H1 (cell line): ENCODE measurements around the gene UBALD1. TPM values are rescaled to one million over a fixed set of nuclear protein-coding genes. Genes with fewer than 3 reads are reported as not detected.

Experiments
- CTCF ChIA-PET: fragments of 300-600 bp; sonication (Branson Sonifier 250); formaldehyde crosslinking; loops from one replicate; lab custom pipeline; 2021; ENCODE audit not compliant: partially characterized antibody; lab: Charles Lee
- POLR2A ChIA-PET: fragments of 300-600 bp; sonication (Branson Sonifier 250); formaldehyde crosslinking; loops from one replicate; lab custom pipeline; 2021; ENCODE audit warnings: inconsistent platforms; ENCODE audit not compliant: partially characterized antibody; lab: Charles Lee
- DNase-seq, 2 experiments: peaks; one replicate each; pipeline versions ENCODE4 v3.0.0 to v3.0.0-alpha.2; 2010 to 2022; ENCODE audit warnings: low spot score in 2 of 2, low read depth in 1 of 2, mixed read lengths in 1 of 2
- FAIRE-seq: peaks from 2 replicates; lab custom pipeline; 2011; peaks lifted over from hg19 to GRCh38; lab: Jason Lieb, UNC
- H2AFZ ChIP-seq: 2 replicates; pipeline ENCODE4 v1.8.1; 2012; ENCODE audit warnings: low read length, inconsistent platforms
- H2AK5ac ChIP-seq: 2 replicates; pipeline ENCODE4 v1.6.1; 2013; ENCODE audit warnings: low read depth, low read length
- H2BK120ac ChIP-seq: replicated peaks from 2 replicates; pipeline ENCODE3; 2013; ENCODE audit warnings: low read depth, low read length, inconsistent platforms
- H2BK12ac ChIP-seq: 2 replicates; pipeline ENCODE4 v1.6.1; 2013; ENCODE audit warnings: low read depth, low read length
- H2BK15ac ChIP-seq: 2 replicates; pipeline ENCODE4 v1.6.1; 2013; ENCODE audit warnings: low read length
- H2BK20ac ChIP-seq: 2 replicates; pipeline ENCODE4 v1.6.1; 2013; ENCODE audit warnings: low read length
- H2BK5ac ChIP-seq: 2 replicates; pipeline ENCODE4 v1.6.1; 2013; ENCODE audit warnings: low read depth, low read length
- H3K14ac ChIP-seq: 2 replicates; pipeline ENCODE4 v1.6.1; 2013; ENCODE audit warnings: inconsistent platforms; ENCODE audit not compliant: insufficient read length
- H3K18ac ChIP-seq: 2 replicates; pipeline ENCODE4 v1.6.1; 2013; ENCODE audit warnings: low read length; ENCODE audit errors: extremely low read depth
- H3K23ac ChIP-seq: 2 replicates; pipeline ENCODE4 v1.6.1; 2013; ENCODE audit warnings: inconsistent platforms; ENCODE audit not compliant: insufficient read length
- H3K23me2 ChIP-seq: 2 replicates; pipeline ENCODE4 v1.6.1; 2013; ENCODE audit warnings: low read depth, low read length
- H3K27ac ChIP-seq: 2 replicates; pipeline ENCODE4 v1.6.1; 2011; ENCODE audit warnings: low read depth, low read length, inconsistent platforms
- H3K27me3 ChIP-seq, 4 experiments: replicated peaks in 1 of 4; 1 replicate in 1 of 4; 2 replicates in 3 of 4; pipeline versions ENCODE4 v1.6.1 to v1.8.1; 2011 to 2013; ENCODE audit warnings: low read length in 3 of 4, mild to moderate bottlenecking in 3 of 4, inconsistent platforms in 2 of 4, mixed read lengths in 2 of 4, moderate library complexity in 1 of 4; ENCODE audit not compliant: control insufficient read depth in 3 of 4, insufficient read depth in 3 of 4; ENCODE audit errors: extremely low read depth in 1 of 4
- H3K36me3 ChIP-seq, 4 experiments: 2 replicates each; pipeline versions ENCODE4 v1.6.1 to v1.8.1; 2011 to 2013; ENCODE audit warnings: mild to moderate bottlenecking in 4 of 4, low read length in 3 of 4, moderate library complexity in 2 of 4, control low read depth in 1 of 4, inconsistent platforms in 1 of 4; ENCODE audit not compliant: insufficient read depth in 4 of 4, control insufficient read depth in 2 of 4
- H3K4ac ChIP-seq: replicated peaks from 2 replicates; pipeline ENCODE3; 2013; ENCODE audit warnings: low read length, low read depth, mixed read lengths, inconsistent platforms; ENCODE audit not compliant: insufficient read length
- H3K4me1 ChIP-seq, 4 experiments: replicated peaks in 1 of 4; 1 replicate in 1 of 4; 2 replicates in 3 of 4; pipeline versions ENCODE4 v1.6.1 to v1.8.1; 2011 to 2013; ENCODE audit warnings: low read length in 3 of 4, inconsistent platforms in 2 of 4, mixed read lengths in 1 of 4; ENCODE audit not compliant: insufficient read depth in 4 of 4, control insufficient read depth in 3 of 4
- H3K4me2 ChIP-seq, 2 experiments: 2 replicates each; pipeline versions ENCODE4 v1.6.1 to v1.8.1; 2011 to 2013; ENCODE audit warnings: low read depth in 2 of 2, low read length in 2 of 2, control low read depth in 1 of 2, inconsistent platforms in 1 of 2, mild to moderate bottlenecking in 1 of 2; ENCODE audit not compliant: insufficient read depth in 1 of 2
- H3K4me3 ChIP-seq, 4 experiments: fragments of 200-600, 300-600 bp in 1 of 4; sonication (generic), shearing (Covaris generic), sonication (Bioruptor Twin) in 1 of 4; 2 replicates each; pipeline versions ENCODE4 v1.5.1 to v1.8.1; 2011 to 2016; ENCODE audit warnings: low read length in 4 of 4, low read depth in 3 of 4, control low read depth in 2 of 4, inconsistent platforms in 2 of 4, mild to moderate bottlenecking in 2 of 4, mixed read lengths in 1 of 4, moderate library complexity in 1 of 4; ENCODE audit not compliant: insufficient read depth in 2 of 4; ENCODE audit errors: extremely low read depth in 1 of 4
- H3K56ac ChIP-seq: replicated peaks from 2 replicates; pipeline ENCODE3; 2013; ENCODE audit warnings: low read depth, mild to moderate bottlenecking, mixed read lengths, low read length, inconsistent platforms; ENCODE audit not compliant: insufficient read length
- H3K79me1 ChIP-seq: 2 replicates; pipeline ENCODE4 v1.6.1; 2013; ENCODE audit warnings: low read depth, low read length, control low read depth
- H3K79me2 ChIP-seq, 2 experiments: 2 replicates each; pipeline versions ENCODE4 v1.6.1 to v1.8.1; 2012 to 2013; ENCODE audit warnings: low read length in 2 of 2, mild to moderate bottlenecking in 2 of 2, inconsistent platforms in 1 of 2; ENCODE audit not compliant: insufficient read depth in 2 of 2, control insufficient read depth in 1 of 2
- H3K9ac ChIP-seq, 4 experiments: replicated peaks in 1 of 4; 1 replicate in 1 of 4; 2 replicates in 3 of 4; pipeline versions ENCODE4 v1.6.1 to v1.8.1; 2011 to 2013; ENCODE audit warnings: low read depth in 3 of 4, low read length in 3 of 4, control low read depth in 2 of 4, mild to moderate bottlenecking in 2 of 4, moderate library complexity in 2 of 4, inconsistent platforms in 1 of 4; ENCODE audit errors: extremely low read depth in 1 of 4
- H3K9me3 ChIP-seq, 2 experiments: 2 replicates each; pipeline versions ENCODE4 v1.6.1 to v1.8.1; 2012 to 2013; ENCODE audit warnings: mild to moderate bottlenecking in 2 of 2, moderate library complexity in 2 of 2, control low read depth in 1 of 2, inconsistent platforms in 1 of 2, low read depth in 1 of 2, low read length in 1 of 2, mixed read lengths in 1 of 2; ENCODE audit not compliant: insufficient read depth in 2 of 2
- H4K20me1 ChIP-seq, 2 experiments: replicated peaks in 1 of 2; 2 replicates each; pipeline versions ENCODE3 to v1.8.1; 2011 to 2013; ENCODE audit warnings: inconsistent platforms in 2 of 2, low read length in 2 of 2, mild to moderate bottlenecking in 1 of 2; ENCODE audit not compliant: insufficient read depth in 2 of 2, control insufficient read depth in 1 of 2
- H4K5ac ChIP-seq: 2 replicates; pipeline ENCODE4 v1.6.1; 2013; ENCODE audit warnings: low read length, low read depth, mixed read lengths, inconsistent platforms; ENCODE audit not compliant: insufficient read length
- H4K8ac ChIP-seq: 2 replicates; pipeline ENCODE4 v1.8.0; 2013; ENCODE audit warnings: mild to moderate bottlenecking, moderate library complexity, low read length, inconsistent platforms; ENCODE audit not compliant: insufficient read depth; ENCODE audit errors: extremely low read depth
- H4K91ac ChIP-seq: replicated peaks from 2 replicates; pipeline ENCODE3; 2013; ENCODE audit warnings: low read length, mixed read lengths, inconsistent platforms; ENCODE audit not compliant: insufficient read length
- CBX8 ChIP-seq: fragments of 300-800, 300-1000 bp; sonication (generic); IDR thresholded peaks from 2 replicates; pipeline ENCODE4 v1.7.1; 2016; ENCODE audit warnings: low read depth, low read length, borderline replicate concordance
- KDM1A ChIP-seq: fragments of 200-600, 300-600 bp; sonication (generic); IDR thresholded peaks from 2 replicates; pipeline ENCODE4 v1.7.1; 2016; ENCODE audit warnings: mild to moderate bottlenecking, low read length, borderline replicate concordance
- KDM5A ChIP-seq: fragments of 200-600 bp; IDR thresholded peaks from 2 replicates; pipeline ENCODE4 v1.7.1; 2012; ENCODE audit warnings: mild to moderate bottlenecking, low read length, inconsistent platforms, mixed read lengths
- POLR2A ChIP-seq, 2 experiments: IDR thresholded peaks; 1 replicate in 1 of 2; 2 replicates in 1 of 2; pipeline ENCODE4 v1.6.1; 2011; ENCODE audit warnings: low read depth in 2 of 2, low read length in 2 of 2, mild to moderate bottlenecking in 2 of 2; ENCODE audit errors: control extremely low read depth in 1 of 2
- RBBP5 ChIP-seq: IDR thresholded peaks from 2 replicates; pipeline ENCODE4 v1.7.1; 2012; ENCODE audit warnings: low read depth, mild to moderate bottlenecking, inconsistent platforms, low read length, moderate library complexity, borderline replicate concordance
- SP2 ChIP-seq: IDR thresholded peaks from 2 replicates; pipeline ENCODE4 v1.6.1; 2012; ENCODE audit warnings: mild to moderate bottlenecking, low read length, inconsistent platforms
- SP4 ChIP-seq: IDR thresholded peaks from 2 replicates; pipeline ENCODE4 v1.6.1; 2012; ENCODE audit warnings: low read length, inconsistent platforms
- TBP ChIP-seq: IDR thresholded peaks from 2 replicates; pipeline ENCODE4 v1.6.1; 2011; ENCODE audit warnings: low read depth, low read length, improper control_type of control experiment
- WGBS, 2 experiments: shearing (Covaris generic) in 1 of 2; methylation state at CpG; one replicate each; pipeline versions ENCODE4 v1.1.6 to v1.1.7; 2013 to 2015; ENCODE audit warnings: low lambda C conversion rate in 2 of 2, mixed read lengths in 2 of 2, inconsistent platforms in 1 of 2, low coverage in 1 of 2, missing lambda C conversion rate in 1 of 2; ENCODE audit not compliant: insufficient replicate concordance in 2 of 2, insufficient coverage in 1 of 2, insufficient read length in 1 of 2; ENCODE audit errors: extremely low coverage in 1 of 2, missing lambda C conversion rate in 1 of 2; 5-methylcytosine and 5-hydroxymethylcytosine counted together
- polyA plus RNA-seq, 7 experiments: library from polyadenylated mRNA; depleted of rRNA in 3 of 7; stranded (reverse) in 5 of 7; unstranded in 2 of 7; fragments of >200 nt in 5 of 7; fragments of 200-250 nt in 2 of 7; gene quantifications; 1 replicate in 5 of 7; 2 replicates in 1 of 7; 4 replicates in 1 of 7; pipeline versions ENCODE4 v1.2.1 to v1.2.3, GENCODE V29; 2011 to 2013; ENCODE audit warnings: missing spikeins in 2 of 7, mixed read lengths in 2 of 7
- total RNA-seq: library from RNA; stranded (reverse); fragmentation: NEBNext Ultra II Directional; extraction: Animal tissue kit (Norgen Biotek cat#: 25700); gene quantifications from 2 replicates; pipeline ENCODE4 v1.2.1, GENCODE V29; 2021
- TF ChIP-seq, protein P1 (sequence below), 3 experiments: IDR thresholded peaks; 1 replicate in 2 of 3; 2 replicates in 1 of 3; pipeline versions ENCODE4 v1.5.1 to v1.6.1; 2011; ENCODE audit warnings: low read length in 3 of 3, mild to moderate bottlenecking in 3 of 3, inconsistent platforms in 2 of 3, low read depth in 1 of 3, moderate library complexity in 1 of 3; ENCODE audit not compliant: insufficient read depth in 1 of 3; ENCODE audit errors: control extremely low read depth in 1 of 3
- TF ChIP-seq, protein P2 (sequence below): IDR thresholded peaks from 2 replicates; pipeline ENCODE4 v1.6.1; 2012; ENCODE audit warnings: inconsistent platforms

The UBALD1 gene
- total and polyA plus RNA-seq, 2 of the 8 experiments (the other 6 are each of a cell fraction or from before 2014, with no cell fraction given): 28.6 to 62.0 TPM

DNA sequence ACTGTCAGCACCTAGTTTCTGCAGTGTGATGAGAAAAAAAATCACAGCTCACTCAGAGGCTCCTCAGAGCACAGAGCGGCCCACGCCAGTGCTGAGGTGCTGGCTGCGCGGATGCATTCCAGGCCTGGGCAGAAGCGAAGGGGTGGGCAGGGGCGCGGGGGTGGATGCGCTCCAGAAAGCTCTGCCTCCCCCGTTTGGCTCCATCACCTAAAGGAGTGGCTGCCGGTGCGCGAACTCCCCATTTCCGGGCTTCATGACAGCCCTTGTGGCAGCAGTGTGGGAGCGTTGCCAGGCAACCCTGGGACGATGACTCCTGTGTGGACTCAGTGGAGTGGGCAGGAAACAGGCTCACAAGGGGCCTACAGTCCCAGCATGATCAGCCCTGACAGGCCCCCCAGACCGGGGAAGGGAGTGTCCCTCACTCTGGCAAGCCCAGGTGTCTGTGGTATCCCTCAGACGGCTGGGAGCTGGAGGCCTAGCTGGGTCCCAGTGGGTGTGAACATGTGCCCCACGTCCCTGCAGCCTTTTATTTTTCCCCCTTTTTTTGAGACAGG lies 45.8 kb upstream of the UBALD1 start:
- peaks cover 15% of the 10 kb centered on the region; the same call in 1 of the 2 replicates for H3K79me1 ChIP-seq
- H3K23ac ChIP-seq: no peak overlapping the region
- DNase-seq (no peak), FAIRE-seq (no peak)
- 95% methylated on average over 17 of the region's 18 CpGs; no CpG with 5 or more reads in 1 of the 2 experiments for WGBS, 2 experiments
- H2AFZ ChIP-seq: no peak overlapping the region
- H2AK5ac ChIP-seq: no peak overlapping the region
- no peak overlapping the region for H4K8ac ChIP-seq
- H3K14ac ChIP-seq: no peak overlapping the region
- no peak overlapping the region for H3K4me2 ChIP-seq
- ChIA-PET POLR2A (interaction anchor here (0.6 to 1.3 kb wide), 3 partner anchors 32 to 86 kb away, joined by 3 read pairs; partner anchors contain the start of gene NUDT16L1), CTCF (interaction anchor here (1.0 to 2.8 kb wide), 9 partner anchors 10 to 161 kb away, joined by 3 to 18 read pairs (median 4); no protein-coding TSS in a partner anchor)
- H3K79me2 ChIP-seq: no peaks in the 10 kb centered on the region
- no peak overlapping the region for H3K9ac ChIP-seq
- H3K23me2 ChIP-seq: no peaks in the 10 kb centered on the region; the same call in 1 of the 2 replicates
- H3K9me3 ChIP-seq: no peaks in the 10 kb centered on the region
- no peak overlapping the region for H3K4ac ChIP-seq
- H4K5ac ChIP-seq: no peak overlapping the region
- no peak overlapping the region for H3K18ac ChIP-seq
- H3K27me3 ChIP-seq: no peaks in the 10 kb centered on the region
- H3K4me3 ChIP-seq: no peak overlapping the region
- H3K56ac ChIP-seq: no peak overlapping the region
- H4K91ac ChIP-seq: no peak overlapping the region
- H4K20me1 ChIP-seq: peaks cover 4 to 18% of the 10 kb centered on the region in 2 experiments
- no peak for TF ChIP-seq TBP
- TF ChIP-seq, protein P1, sequence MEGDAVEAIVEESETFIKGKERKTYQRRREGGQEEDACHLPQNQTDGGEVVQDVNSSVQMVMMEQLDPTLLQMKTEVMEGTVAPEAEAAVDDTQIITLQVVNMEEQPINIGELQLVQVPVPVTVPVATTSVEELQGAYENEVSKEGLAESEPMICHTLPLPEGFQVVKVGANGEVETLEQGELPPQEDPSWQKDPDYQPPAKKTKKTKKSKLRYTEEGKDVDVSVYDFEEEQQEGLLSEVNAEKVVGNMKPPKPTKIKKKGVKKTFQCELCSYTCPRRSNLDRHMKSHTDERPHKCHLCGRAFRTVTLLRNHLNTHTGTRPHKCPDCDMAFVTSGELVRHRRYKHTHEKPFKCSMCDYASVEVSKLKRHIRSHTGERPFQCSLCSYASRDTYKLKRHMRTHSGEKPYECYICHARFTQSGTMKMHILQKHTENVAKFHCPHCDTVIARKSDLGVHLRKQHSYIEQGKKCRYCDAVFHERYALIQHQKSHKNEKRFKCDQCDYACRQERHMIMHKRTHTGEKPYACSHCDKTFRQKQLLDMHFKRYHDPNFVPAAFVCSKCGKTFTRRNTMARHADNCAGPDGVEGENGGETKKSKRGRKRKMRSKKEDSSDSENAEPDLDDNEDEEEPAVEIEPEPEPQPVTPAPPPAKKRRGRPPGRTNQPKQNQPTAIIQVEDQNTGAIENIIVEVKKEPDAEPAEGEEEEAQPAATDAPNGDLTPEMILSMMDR (IDR thresholded peaks at IDR 0.05; ENCODE audit: control extremely low read depth in 1 of 3, insufficient read depth in 1 of 3, low read depth in 1 of 3, low read length in 3 of 3): no peak
- no peak for TF ChIP-seq KDM1A
- no peak for TF ChIP-seq POLR2A (IDR thresholded peaks at IDR 0.05; ENCODE audit: control extremely low read depth in 1 of 2, low read depth in 2 of 2, low read length in 2 of 2)
- TF ChIP-seq, protein P2, sequence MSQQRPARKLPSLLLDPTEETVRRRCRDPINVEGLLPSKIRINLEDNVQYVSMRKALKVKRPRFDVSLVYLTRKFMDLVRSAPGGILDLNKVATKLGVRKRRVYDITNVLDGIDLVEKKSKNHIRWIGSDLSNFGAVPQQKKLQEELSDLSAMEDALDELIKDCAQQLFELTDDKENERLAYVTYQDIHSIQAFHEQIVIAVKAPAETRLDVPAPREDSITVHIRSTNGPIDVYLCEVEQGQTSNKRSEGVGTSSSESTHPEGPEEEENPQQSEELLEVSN: no peak
- no peak for TF ChIP-seq KDM5A
- no peak for TF ChIP-seq SP2
- no peak for TF ChIP-seq SP4
- TF ChIP-seq CBX8: no peak
- no peak for TF ChIP-seq RBBP5
- H2BK5ac ChIP-seq: no peak overlapping the region
- H3K27ac ChIP-seq: no peak overlapping the region
- H2BK20ac ChIP-seq: no peak overlapping the region
- peaks cover 0 to 2% (median 0%) of the 10 kb centered on the region in 4 experiments; a peak in 3 of 7 replicates for H3K4me1 ChIP-seq
- no peak overlapping the region for H2BK15ac ChIP-seq
- peaks cover 0 to 8% (median 2%) of the 10 kb centered on the region in 4 experiments; a peak in 5 of 8 replicates for H3K36me3 ChIP-seq
- no peak overlapping the region for H2BK12ac ChIP-seq
- no peak overlapping the region for H2BK120ac ChIP-seq
